Tibial nerve (tissue), 4 donors: ENCODE results near the gene CAPG.

Source experiments
- CTCF ChIP-seq, 5 experiments: fragments of 200-600 bp in 3 of 5; fragments of 450-650 bp in 2 of 5; sonication (generic) in 3 of 5; IDR thresholded peaks; one replicate each; pipeline ENCODE4 v1.5.1; 2016 to 2019; ENCODE audit warnings: antibody characterized with exemption in 5 of 5, mild to moderate bottlenecking in 3 of 5, moderate library complexity in 2 of 5
- EP300 ChIP-seq, 2 donors: sonication (generic); formaldehyde crosslinking; IDR thresholded peaks; one replicate each; pipeline ENCODE4 v1.6.1; 2017; ENCODE audit warnings: antibody characterized with exemption in 2 of 2, mild to moderate bottlenecking in 1 of 2
- POLR2A ChIP-seq, 2 donors: fragments of 450-650 bp; IDR thresholded peaks; one replicate each; pipeline ENCODE4 v1.6.1; 2017; ENCODE audit warnings: antibody characterized with exemption in 2 of 2, mild to moderate bottlenecking in 2 of 2, moderate library complexity in 2 of 2

- TF ChIP-seq CTCF (IDR thresholded peaks at IDR 0.05) (peak; percentile 98 to 100 (median 100)), POLR2A (IDR thresholded peaks at IDR 0.05) (no peak), EP300 (IDR thresholded peaks at IDR 0.05) (peak in 1 of 2 donors; percentile 83)
Observed at GRCh38 chr2:85420536-85421259, 10.5 kb upstream of the CAPG start.
